Gastrocnemius medialis (tissue), 4 donors: Measurements from ENCODE around the gene PGM2L1. TPM values are rescaled to one million over a fixed set of nuclear protein-coding genes. Genes with fewer than 3 reads are reported as not detected.

Experiments
- ATAC-seq, 2 donors: fragments of 150-250 bp; one replicate each; pipeline ENCODE4 v1.9.1; 2016
- DNase-seq, 2 donors: peaks; one replicate each; pipeline ENCODE4 v3.0.0-alpha.2; 2019
- H3K27ac ChIP-seq, 4 donors: fragments of 200-600 bp; sonication (generic); 1 replicate in 1 of 4; 2 replicates in 3 of 4; pipeline ENCODE4 v1.5.1; 2016 to 2018; ENCODE audit warnings: mild to moderate bottlenecking in 2 of 4, moderate library complexity in 1 of 4
- H3K27me3 ChIP-seq, 3 donors: fragments of 200-600 bp; sonication (generic) in 2 of 3; 1 replicate in 1 of 3; 2 replicates in 2 of 3; pipeline versions ENCODE4 v1.5.1 to v1.6.0; 2016 to 2019; ENCODE audit warnings: mild to moderate bottlenecking in 1 of 3, moderate library complexity in 1 of 3
- H3K36me3 ChIP-seq, 2 donors: fragments of 200-600 bp; sonication (generic) in 1 of 2; one replicate each; pipeline ENCODE4 v1.5.1; 2017 to 2018
- H3K4me1 ChIP-seq, 2 donors: fragments of 200-600 bp; sonication (generic) in 1 of 2; one replicate each; pipeline ENCODE4 v1.5.1; 2016 to 2017; ENCODE audit warnings: mild to moderate bottlenecking in 2 of 2
- H3K4me3 ChIP-seq, 4 donors: fragments of 200-600 bp; sonication (generic) in 3 of 4; 1 replicate in 1 of 4; 2 replicates in 3 of 4; pipeline ENCODE4 v1.5.1; 2016 to 2019; ENCODE audit warnings: mild to moderate bottlenecking in 2 of 4
- H3K9me3 ChIP-seq, 3 donors: fragments of 200-600 bp; sonication (generic) in 2 of 3; 1 replicate in 1 of 3; 2 replicates in 2 of 3; pipeline ENCODE4 v1.5.1; 2016 to 2019
- CTCF ChIP-seq, 5 experiments: fragments of 450-650 bp in 3 of 5; fragments of 200-600 bp in 2 of 5; sonication (generic) in 2 of 5; IDR thresholded peaks in 4 of 5; conservative IDR thresholded peaks in 1 of 5; 1 replicate in 4 of 5; 2 replicates in 1 of 5; pipeline ENCODE4 v1.5.1; 2016 to 2019; ENCODE audit warnings: antibody characterized with exemption in 5 of 5, mild to moderate bottlenecking in 3 of 5, moderate library complexity in 3 of 5
- POLR2A ChIP-seq, 2 donors: fragments of 450-650 bp; IDR thresholded peaks; one replicate each; pipeline ENCODE4 v1.6.1; 2017; ENCODE audit warnings: antibody characterized with exemption in 2 of 2, mild to moderate bottlenecking in 2 of 2, moderate library complexity in 2 of 2
- in situ Hi-C, 4 donors: fragments of 200-750 bp; cut with MboI; loops; one replicate each; pipeline versions ENCODE4 v1.15.0 to v1.8.0; 2017; ENCODE audit warnings: low sequenced_read_pairs in 4 of 4
- intact Hi-C: fragments of 100-400 bp; cut with DNase I; formaldehyde crosslinking; loops from one replicate; pipeline ENCODE4 v1.15.1; 2023; ENCODE audit warnings: low total_unique reads
- total RNA-seq, 4 donors: library from RNA; depleted of rRNA; stranded (reverse); fragments of >200 nt; gene quantifications; one replicate each; pipeline versions ENCODE4 v1.1.0 to v1.2.3, GENCODE V29; 2016

PGM2L1 gene
- total RNA-seq, 4 donors from 2014 or later, result 3.7 to 9.7 (median 7.9) TPM

- in situ Hi-C loops, result no loop called here
- Histone ChIP-seq H3K36me3 (no peaks in the 10 kb centered on the region), H3K9me3 (no peaks in the 10 kb centered on the region), H3K4me1 (no peaks in the 10 kb centered on the region), H3K4me3 (peak overlapping the region in 3 of 4 donors; percentile 48 to 73 (median 59)), H3K27ac (no peak overlapping the region), H3K27me3 (no peaks in the 10 kb centered on the region)
- ATAC-seq (no peak), DNase-seq (no peak)
- TF ChIP-seq POLR2A (IDR thresholded peaks at IDR 0.05) (no peak), CTCF (IDR thresholded peaks at IDR 0.05 in 4 of 5, conservative IDR thresholded peaks at IDR 0.05 in 1 of 5) (no peak)
- intact Hi-C loops, result loop anchor here (1.0 kb wide), 1 partner anchor 14 kb away; no protein-coding TSS in a partner anchor
Measured at GRCh38 chr11:74310857-74311256, 87.4 kb downstream of the PGM2L1 start.

- DNase-seq (no peak), ATAC-seq (no peak)
- H3K27ac ChIP-seq, result no peak overlapping the region
- H3K9me3 ChIP-seq, result no peaks in the 10 kb centered on the region
- H3K27me3 ChIP-seq, result no peaks in the 10 kb centered on the region
- no peaks in the 10 kb centered on the region for H3K4me1 ChIP-seq
- TF ChIP-seq POLR2A (IDR thresholded peaks at IDR 0.05) (no peak), CTCF (IDR thresholded peaks at IDR 0.05 in 4 of 5, conservative IDR thresholded peaks at IDR 0.05 in 1 of 5) (no peak)
- in situ Hi-C loops, result no loop called here
- no peaks in the 10 kb centered on the region for H3K36me3 ChIP-seq
- no peak overlapping the region for H3K4me3 ChIP-seq
- intact Hi-C loops, result no loop called here
Measured at GRCh38 chr11:74307434-74307833, 90.8 kb downstream of the PGM2L1 start.

- Histone ChIP-seq H3K4me1 (no peaks in the 10 kb centered on the region), H3K36me3 (no peaks in the 10 kb centered on the region), H3K9me3 (no peaks in the 10 kb centered on the region), H3K27me3 (no peaks in the 10 kb centered on the region), H3K4me3 (no peak overlapping the region), H3K27ac (no peak overlapping the region)
- DNase-seq (no peak), ATAC-seq (no peak)
- in situ Hi-C loops, result no loop called here
- intact Hi-C loops, result no loop called here
- TF ChIP-seq POLR2A (IDR thresholded peaks at IDR 0.05), result no peak
- no peak for TF ChIP-seq CTCF (IDR thresholded peaks at IDR 0.05 in 4 of 5, conservative IDR thresholded peaks at IDR 0.05 in 1 of 5)
Measured at GRCh38 chr11:74306435-74307175, 91.6 kb downstream of the PGM2L1 start.

GRCh38 chr11:74299015-74299414 lies 99.2 kb downstream of the PGM2L1 start:
- in situ Hi-C loops (no loop called here), intact Hi-C loops (no loop called here)
- Histone ChIP-seq H3K4me3 (no peak overlapping the region), H3K4me1 (no peaks in the 10 kb centered on the region), H3K27ac (no peak overlapping the region), H3K27me3 (no peaks in the 10 kb centered on the region), H3K9me3 (no peaks in the 10 kb centered on the region), H3K36me3 (no peaks in the 10 kb centered on the region)
- ATAC-seq, result no peak
- no peak for TF ChIP-seq CTCF (IDR thresholded peaks at IDR 0.05 in 4 of 5, conservative IDR thresholded peaks at IDR 0.05 in 1 of 5)
- no peak for TF ChIP-seq POLR2A (IDR thresholded peaks at IDR 0.05)
- DNase-seq, result no peak
